SK-N-SH (cell line): Measurements from ENCODE around the gene PPP1R14B. TPM values are rescaled to one million over a fixed set of nuclear protein-coding genes. Genes with fewer than 3 reads are reported as not detected.

ENCODE experiments used
- CTCF ChIA-PET: fragments of 300-600, 350-600 bp; formaldehyde crosslinking; extraction: SDS; loops from one replicate; lab custom pipeline; 2021; lab: Yijun Ruan, JAX
- POLR2A ChIA-PET: fragments of 350-600 bp; sonication (Branson Sonifier 250); formaldehyde crosslinking; extraction: SDS; loops from one replicate; lab custom pipeline; 2020; ENCODE audit warnings: antibody characterized with exemption, inconsistent platforms; lab: Yijun Ruan, JAX
- DNase-seq: peaks from one replicate; pipeline ENCODE4 v3.0.0; 2012
- H2AFZ ChIP-seq: fragments of 200-600 bp; sonication (generic); 2 replicates; pipeline ENCODE4 v1.8.1; 2016; ENCODE audit warnings: antibody characterized with exemption, mild to moderate bottlenecking, low read depth
- H3F3A ChIP-seq: fragments of 200-600 bp; sonication (generic); replicated peaks from 2 replicates; pipeline ENCODE3; 2016; ENCODE audit warnings: antibody characterized with exemption, mild to moderate bottlenecking; ENCODE audit not compliant: insufficient read depth
- H3K27ac ChIP-seq, 2 experiments: fragments of 200-500 bp in 1 of 2; fragments of 200-600 bp in 1 of 2; sonication (Bioruptor generic) in 1 of 2; sonication (generic), shearing (Covaris generic) in 1 of 2; 2 replicates each; pipeline versions ENCODE4 v1.5.1 to v1.6.1; 2014 to 2016; ENCODE audit warnings: low read depth in 2 of 2, inconsistent platforms in 1 of 2, low read length in 1 of 2, mild to moderate bottlenecking in 1 of 2, mixed read lengths in 1 of 2
- H3K27me3 ChIP-seq: fragments of 200-600 bp; sonication (generic), shearing (Covaris generic); 2 replicates; pipeline ENCODE4 v1.6.1; 2016; ENCODE audit warnings: mixed run types; ENCODE audit not compliant: insufficient read depth
- H3K36me3 ChIP-seq, 2 experiments: fragments of 200-500 bp in 1 of 2; fragments of 200-600 bp in 1 of 2; sonication (Bioruptor generic) in 1 of 2; sonication (generic) in 1 of 2; replicated peaks in 1 of 2; 2 replicates each; pipeline versions ENCODE3 to v1.5.1; 2014 to 2016; ENCODE audit warnings: low read length in 1 of 2, mild to moderate bottlenecking in 1 of 2; ENCODE audit not compliant: insufficient read depth in 2 of 2, control insufficient read depth in 1 of 2
- H3K4me1 ChIP-seq, 2 experiments: fragments of 200-500 bp in 1 of 2; fragments of 200-600 bp in 1 of 2; sonication (Bioruptor generic) in 1 of 2; sonication (generic), shearing (Covaris generic) in 1 of 2; 2 replicates each; pipeline versions ENCODE4 v1.5.1 to v1.6.1; 2014 to 2016; ENCODE audit warnings: low read depth in 1 of 2, low read length in 1 of 2, mixed run types in 1 of 2; ENCODE audit not compliant: insufficient read depth in 2 of 2, control insufficient read depth in 1 of 2
- H3K4me2 ChIP-seq: fragments of 200-600 bp; sonication (generic), shearing (Covaris generic); 2 replicates; pipeline ENCODE4 v1.6.1; 2017; ENCODE audit warnings: mixed run types
- H3K4me3 ChIP-seq, 2 experiments: fragments of 200-500 bp in 1 of 2; fragments of 200-600 bp in 1 of 2; sonication (Bioruptor generic) in 1 of 2; sonication (generic), shearing (Covaris generic) in 1 of 2; 2 replicates each; pipeline versions ENCODE4 v1.5.1 to v1.8.1; 2014 to 2016; ENCODE audit warnings: low read depth in 2 of 2, inconsistent platforms in 1 of 2, low read length in 1 of 2, mild to moderate bottlenecking in 1 of 2, mixed read lengths in 1 of 2, moderate library complexity in 1 of 2
- H3K79me2 ChIP-seq: fragments of 200-600 bp; sonication (generic); 2 replicates; pipeline ENCODE4 v1.8.1; 2017; ENCODE audit warnings: mild to moderate bottlenecking; ENCODE audit not compliant: insufficient read depth
- H3K9ac ChIP-seq: fragments of 200-600 bp; sonication (generic); 2 replicates; pipeline ENCODE4 v1.6.1; 2017; ENCODE audit warnings: mixed run types
- H3K9me2 ChIP-seq: fragments of 200-600 bp; sonication (generic); 2 replicates; pipeline ENCODE4 v1.6.1; 2017; ENCODE audit warnings: mixed run types
- H3K9me3 ChIP-seq: fragments of 200-600 bp; sonication (generic); 2 replicates; pipeline ENCODE4 v1.6.1; 2017; ENCODE audit warnings: mixed run types, mild to moderate bottlenecking, moderate library complexity
- H4K20me1 ChIP-seq: fragments of 200-600 bp; sonication (generic); 2 replicates; pipeline ENCODE4 v1.6.1; 2017; ENCODE audit warnings: mild to moderate bottlenecking, mixed run types; ENCODE audit not compliant: insufficient read depth
- FOSL2 ChIP-seq: IDR thresholded peaks from 2 replicates; pipeline ENCODE4 v1.4.0; 2012; ENCODE audit warnings: low read depth, mild to moderate bottlenecking, moderate library complexity, borderline replicate concordance
- GABPA ChIP-seq: IDR thresholded peaks from 2 replicates; pipeline ENCODE4 v1.4.0; 2012; ENCODE audit warnings: low read depth, mild to moderate bottlenecking
- NFIC ChIP-seq: IDR thresholded peaks from 2 replicates; pipeline ENCODE4 v1.4.0; 2012; ENCODE audit warnings: borderline replicate concordance
- NRF1 ChIP-seq: IDR thresholded peaks from 2 replicates; pipeline ENCODE4 v1.6.1; 2012; ENCODE audit warnings: low read depth, mild to moderate bottlenecking, low read length
- RAD21 ChIP-seq: IDR thresholded peaks from 2 replicates; pipeline ENCODE4 v1.6.1; 2012; ENCODE audit warnings: mild to moderate bottlenecking, low read length
- RXRA ChIP-seq: IDR thresholded peaks from 2 replicates; pipeline ENCODE4 v1.4.0; 2012; ENCODE audit warnings: low read depth, mild to moderate bottlenecking, borderline replicate concordance
- YY1 ChIP-seq: IDR thresholded peaks from 2 replicates; pipeline ENCODE4 v1.4.0; 2012; ENCODE audit warnings: low read depth, mild to moderate bottlenecking
- WGBS: methylation state at CpG from one replicate; pipeline ENCODE4 v1.1.6; 2017; ENCODE audit warnings: low lambda C conversion rate; 5-methylcytosine and 5-hydroxymethylcytosine counted together
- polyA plus RNA-seq, 3 experiments: library from polyadenylated mRNA; depleted of rRNA; stranded (reverse); fragments of >200 nt; gene quantifications; 2 replicates each; pipeline ENCODE4 v1.2.3, GENCODE V29; 2012
- TF ChIP-seq, protein P1 (sequence below): fragments of 200-600 bp; sonication (generic); IDR thresholded peaks from 2 replicates; pipeline ENCODE4 v1.6.1; 2017; ENCODE audit warnings: antibody characterized with exemption, mild to moderate bottlenecking, moderate library complexity

The PPP1R14B gene
- polyA plus RNA-seq, 1 of the 3 experiments (the other 2 are of a cell fraction): 523 TPM

GRCh38 chr11:64219354-64219684 is 27.4 kb downstream of the PPP1R14B start:
- Histone ChIP-seq H3K27ac (peak overlapping the region in 1 of 2 experiments; percentile 51; a peak in 1 of 4 replicates), H3K4me2 (no peak overlapping the region), H2AFZ (no peak overlapping the region), H3K9ac (no peak overlapping the region), H4K20me1 (no peaks in the 10 kb centered on the region), H3K9me2 (no peaks in the 10 kb centered on the region), H3K4me1 (peaks cover 3 to 16% of the 10 kb centered on the region in 2 experiments; a peak in 1 of 4 replicates), H3K79me2 (no peaks in the 10 kb centered on the region), H3K36me3 (peaks cover 0 to 10% of the 10 kb centered on the region in 2 experiments), H3F3A (peaks cover 2% of the 10 kb centered on the region), H3K4me3 (no peak overlapping the region), H3K9me3 (no peaks in the 10 kb centered on the region), H3K27me3 (no peaks in the 10 kb centered on the region)
- DNase-seq: no peak
- ChIA-PET POLR2A (interaction anchor here (0.6 to 1.7 kb wide), 5 partner anchors 10 to 1329 kb away, joined by 3 to 5 read pairs (median 3); partner anchors contain the start of gene STIP1), CTCF (interaction anchor here (0.7 to 5.7 kb wide), 4 partner anchors 13 to 136 kb away, joined by 3 to 50 read pairs (median 4); partner anchors contain the start of gene FERMT3)
- 85% methylated on average over 2 of the region's 7 CpGs for WGBS
- TF ChIP-seq NRF1 (no peak), RAD21 (no peak), GABPA (no peak), NFIC (no peak)

GRCh38 chr11:64218628-64219353 is 28.0 kb downstream of the PPP1R14B start:
- POLR2A ChIA-PET: interaction anchor here (0.6 to 1.7 kb wide), 5 partner anchors 8 to 1328 kb away, joined by 3 to 5 read pairs (median 3); partner anchors contain the start of genes NUDT22 and STIP1
- Histone ChIP-seq H3K27me3 (no peaks in the 10 kb centered on the region), H3K4me1 (peaks cover 3 to 13% of the 10 kb centered on the region in 2 experiments; a peak in 1 of 4 replicates), H3K4me2 (no peak overlapping the region), H4K20me1 (no peaks in the 10 kb centered on the region), H3K36me3 (peaks cover 0 to 7% of the 10 kb centered on the region in 2 experiments), H3F3A (peaks cover 5% of the 10 kb centered on the region), H3K9me2 (no peaks in the 10 kb centered on the region), H2AFZ (no peak overlapping the region), H3K4me3 (no peak overlapping the region), H3K27ac (peak overlapping the region in 1 of 2 experiments; percentile 51; a peak in 1 of 4 replicates), H3K9me3 (no peaks in the 10 kb centered on the region), H3K79me2 (no peaks in the 10 kb centered on the region), H3K9ac (no peak overlapping the region)
- TF ChIP-seq, protein P1, sequence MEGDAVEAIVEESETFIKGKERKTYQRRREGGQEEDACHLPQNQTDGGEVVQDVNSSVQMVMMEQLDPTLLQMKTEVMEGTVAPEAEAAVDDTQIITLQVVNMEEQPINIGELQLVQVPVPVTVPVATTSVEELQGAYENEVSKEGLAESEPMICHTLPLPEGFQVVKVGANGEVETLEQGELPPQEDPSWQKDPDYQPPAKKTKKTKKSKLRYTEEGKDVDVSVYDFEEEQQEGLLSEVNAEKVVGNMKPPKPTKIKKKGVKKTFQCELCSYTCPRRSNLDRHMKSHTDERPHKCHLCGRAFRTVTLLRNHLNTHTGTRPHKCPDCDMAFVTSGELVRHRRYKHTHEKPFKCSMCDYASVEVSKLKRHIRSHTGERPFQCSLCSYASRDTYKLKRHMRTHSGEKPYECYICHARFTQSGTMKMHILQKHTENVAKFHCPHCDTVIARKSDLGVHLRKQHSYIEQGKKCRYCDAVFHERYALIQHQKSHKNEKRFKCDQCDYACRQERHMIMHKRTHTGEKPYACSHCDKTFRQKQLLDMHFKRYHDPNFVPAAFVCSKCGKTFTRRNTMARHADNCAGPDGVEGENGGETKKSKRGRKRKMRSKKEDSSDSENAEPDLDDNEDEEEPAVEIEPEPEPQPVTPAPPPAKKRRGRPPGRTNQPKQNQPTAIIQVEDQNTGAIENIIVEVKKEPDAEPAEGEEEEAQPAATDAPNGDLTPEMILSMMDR: no peak
- no peak for TF ChIP-seq YY1
- no peak for TF ChIP-seq NFIC
- no peak for TF ChIP-seq RXRA
- no peak for TF ChIP-seq FOSL2
- CTCF ChIA-PET: interaction anchor here (1.1 to 5.7 kb wide), 3 partner anchors 13 to 136 kb away, joined by 3 to 50 read pairs (median 4); partner anchors contain the start of gene FERMT3
- DNase-seq: peak; percentile 68
- WGBS: 61% methylated on average over 4 of the region's 11 CpGs
